GM12878 (cell line): ENCODE measurements around the gene HSD17B2. TPM values are rescaled to one million over a fixed set of nuclear protein-coding genes. Genes with fewer than 3 reads are reported as not detected.

ENCODE experiments used
- ATAC-seq: fragments of 200-7000 bp; cut with Tn5 transposase; 3 replicates; pipeline ENCODE4 v1.9.1; 2020; ENCODE audit warnings: mild to moderate bottlenecking, moderate library complexity
- BruUV-seq: library from RNA; stranded (reverse); fragments of 400-500 nt; replicated peaks from 2 replicates; lab custom pipeline; 2021; lab: Mats Ljungman, UMichigan
- CTCF ChIA-PET: fragments of 300-600 bp; sonication (Branson Sonifier 250); formaldehyde crosslinking; extraction: SDS; loops from one replicate; lab custom pipeline; 2021; ENCODE audit warnings: inconsistent platforms; lab: Yijun Ruan, JAX
- POLR2A ChIA-PET: fragments of 350-600 bp; formaldehyde crosslinking; extraction: SDS; loops from one replicate; lab custom pipeline; 2021; ENCODE audit warnings: inconsistent platforms; lab: Charles Lee
- RAD21 ChIA-PET: fragments of 300-600 bp; sonication (Branson Sonifier 250); formaldehyde crosslinking; loops from one replicate; lab custom pipeline; 2023; ENCODE audit warnings: antibody characterized with exemption; ENCODE audit not compliant: unreplicated experiment; lab: Charles Lee
- SMC1A ChIA-PET: fragments of 300-600 bp; sonication (Branson Sonifier 250); formaldehyde crosslinking; loops from one replicate; lab custom pipeline; 2023; ENCODE audit not compliant: unreplicated experiment, uncharacterized antibody; lab: Charles Lee
- DNase-seq: peaks from one replicate; pipeline ENCODE4 v3.0.0-alpha.2; 2011; ENCODE audit warnings: low read depth, low spot score
- FAIRE-seq: peaks from 3 replicates; lab custom pipeline; 2011; peaks lifted over from hg19 to GRCh38; lab: Jason Lieb, UNC
- H2AFZ ChIP-seq: 2 replicates; pipeline ENCODE4 v1.6.0; 2011; ENCODE audit warnings: low read depth, low read length, control low read depth; ENCODE audit not compliant: control insufficient read depth
- H3K27ac ChIP-seq: 2 replicates; pipeline ENCODE4 v1.5.1; 2011; ENCODE audit warnings: control low read depth; ENCODE audit not compliant: control insufficient read depth, insufficient read depth
- H3K27me3 ChIP-seq, 2 experiments: replicated peaks in 1 of 2; 2 replicates each; pipeline versions ENCODE4 v1.6.0 to v1.6.1; 2011; ENCODE audit warnings: low read length in 1 of 2; ENCODE audit not compliant: control insufficient read depth in 2 of 2, insufficient read depth in 2 of 2
- H3K36me3 ChIP-seq, 2 experiments: 2 replicates each; pipeline ENCODE4 v1.5.1; 2011; ENCODE audit warnings: low read length in 1 of 2; ENCODE audit not compliant: control insufficient read depth in 2 of 2, insufficient read depth in 2 of 2
- H3K4me1 ChIP-seq: 2 replicates; pipeline ENCODE4 v1.6.1; 2011; ENCODE audit warnings: mild to moderate bottlenecking, low read length, moderate library complexity, mixed read lengths; ENCODE audit not compliant: control insufficient read depth, insufficient read depth
- H3K4me2 ChIP-seq: 2 replicates; pipeline ENCODE4 v1.6.0; 2011; ENCODE audit warnings: control low read depth; ENCODE audit not compliant: control insufficient read depth, insufficient read depth
- H3K4me3 ChIP-seq: fragments of 200-600 bp; sonication (generic); 2 replicates; pipeline ENCODE4 v1.5.1; 2016
- H3K79me2 ChIP-seq: 2 replicates; pipeline ENCODE4 v1.6.0; 2011; ENCODE audit warnings: low read length; ENCODE audit not compliant: control insufficient read depth, insufficient read depth
- H3K9ac ChIP-seq: 2 replicates; pipeline ENCODE4 v1.8.0; 2011; ENCODE audit warnings: low read length, control low read depth, mixed read lengths; ENCODE audit not compliant: control insufficient read depth, insufficient read depth
- H3K9me3 ChIP-seq: replicated peaks from 3 replicates; pipeline ENCODE4 v1.5.1; 2011; ENCODE audit warnings: mild to moderate bottlenecking, low read length; ENCODE audit not compliant: control insufficient read depth, insufficient read depth
- H4K20me1 ChIP-seq: 2 replicates; pipeline ENCODE4 v1.6.0; 2011; ENCODE audit not compliant: control insufficient read depth, insufficient read depth
- CHD2 ChIP-seq: IDR thresholded peaks from 2 replicates; pipeline ENCODE4 v1.6.1; 2011; ENCODE audit warnings: low read depth, low read length, improper control_type of control experiment, borderline replicate concordance
- DPF2 ChIP-seq: fragments of 450-650 bp; IDR thresholded peaks from 2 replicates; pipeline ENCODE4 v1.6.1; 2017; ENCODE audit warnings: mild to moderate bottlenecking
- GATAD2B ChIP-seq: fragments of 450-650 bp; conservative IDR thresholded peaks from 2 replicates; pipeline ENCODE4 v1.6.1; 2017; ENCODE audit warnings: low read depth, mild to moderate bottlenecking, moderate library complexity
- HDAC6 ChIP-seq: fragments of 200-600 bp; sonication (generic); IDR thresholded peaks from one replicate; pipeline ENCODE4 v1.8.0; 2017; ENCODE audit warnings: antibody characterized with exemption; ENCODE audit not compliant: unreplicated experiment
- MXI1 ChIP-seq: fragments of 150-350 bp; IDR thresholded peaks from 2 replicates; pipeline ENCODE4 v1.6.1; 2011; ENCODE audit warnings: low read depth, mild to moderate bottlenecking, inconsistent platforms, low read length, improper control_type of control experiment
- SREBF1 ChIP-seq: IDR thresholded peaks from 2 replicates; pipeline ENCODE4 v1.6.1; 2012; ENCODE audit warnings: mild to moderate bottlenecking, low read length
- ZZZ3 ChIP-seq: IDR thresholded peaks from 2 replicates; pipeline ENCODE4 v1.6.1; 2011; ENCODE audit warnings: low read depth; ENCODE audit not compliant: control insufficient read depth, insufficient read length
- WGBS: methylation state at CpG from one replicate; pipeline ENCODE4 v1.1.6; 2016; ENCODE audit warnings: low lambda C conversion rate; ENCODE audit not compliant: insufficient replicate concordance, insufficient coverage; ENCODE audit errors: missing lambda C conversion rate; 5-methylcytosine and 5-hydroxymethylcytosine counted together
- in situ Hi-C: fragments of 300-500 bp; cut with MboI; formaldehyde crosslinking; loops from 9 replicates; pipeline ENCODE4 v1.14.3; 2018; ENCODE audit warnings: mixed read lengths
- intact Hi-C: fragments of 100-400 bp; cut with micrococcal nuclease; formaldehyde crosslinking; loops from one replicate; pipeline ENCODE4 v1.14.2; 2022; ENCODE audit not compliant: unreplicated experiment
- polyA plus RNA-seq, 11 experiments: library from polyadenylated mRNA; depleted of rRNA in 4 of 11; unstranded in 6 of 11; stranded (reverse) in 5 of 11; fragments of >200 nt; fragmentation: Nextera tagmentation in 4 of 11; fragmentation: Illumina TruSeq in 1 of 11; extraction: Ambion mirVana in 4 of 11; extraction: Trizol in 1 of 11; gene quantifications; 1 replicate in 1 of 11; 2 replicates in 10 of 11; pipeline versions ENCODE4 v1.2.1 to v1.2.3, GENCODE V29; 2011 to 2016; ENCODE audit warnings: inconsistent platforms in 2 of 11, missing spikeins in 2 of 11, low read depth in 1 of 11
- total RNA-seq, 4 experiments: library from RNA; depleted of rRNA in 3 of 4; stranded (reverse); fragments of >200 nt in 3 of 4; fragmentation: Illumina TruSeq in 1 of 4; extraction: Trizol in 1 of 4; gene quantifications; 2 replicates each; pipeline versions ENCODE4 v1.2.1 to v1.2.3, GENCODE V29; 2013 to 2021
- TF ChIP-seq, protein P1 (sequence below): fragments of 450-650 bp; IDR thresholded peaks from 2 replicates; pipeline ENCODE4 v1.6.1; 2016; ENCODE audit warnings: mild to moderate bottlenecking
- TF ChIP-seq, protein P2 (sequence below): fragments of 450-650 bp; IDR thresholded peaks from 2 replicates; pipeline ENCODE4 v1.6.1; 2017; ENCODE audit warnings: low read depth, mild to moderate bottlenecking, moderate library complexity
- TF ChIP-seq, protein P3 (sequence below): fragments of 450-650 bp; IDR thresholded peaks from 2 replicates; pipeline ENCODE4 v1.6.1; 2017; ENCODE audit warnings: mild to moderate bottlenecking, moderate library complexity
- TF ChIP-seq, protein P4 (sequence below): fragments of 450-650 bp; IDR thresholded peaks from 2 replicates; pipeline ENCODE4 v1.6.1; 2016; ENCODE audit warnings: mild to moderate bottlenecking, moderate library complexity, borderline replicate concordance

HSD17B2 gene
- total and polyA plus RNA-seq, 10 of the 15 experiments (the other 5 are each of a cell fraction or from before 2014, with no cell fraction given) = not detected

DNA sequence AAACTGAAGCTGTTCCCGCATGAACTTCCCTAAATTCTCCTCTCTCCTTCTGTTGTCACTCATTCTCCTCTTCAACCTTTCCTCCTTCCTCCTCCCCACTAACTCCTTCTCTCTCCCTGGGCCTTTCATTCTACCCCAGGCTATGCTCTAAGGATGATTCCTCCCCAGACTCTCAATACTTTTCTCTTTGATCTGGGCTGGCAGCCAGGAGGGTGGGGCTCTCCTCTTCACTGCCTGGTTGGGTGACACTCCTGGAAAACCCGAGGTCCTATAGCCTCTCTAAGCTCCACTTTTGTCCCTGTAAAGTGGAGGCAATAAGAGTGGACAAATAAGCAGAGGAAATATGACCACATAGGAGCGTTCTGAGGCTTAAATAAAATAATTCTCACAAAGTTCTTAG, 46.2 kb downstream of the HSD17B2 start:
- Histone ChIP-seq H4K20me1 (no peaks in the 10 kb centered on the region), H3K4me1 (no peaks in the 10 kb centered on the region), H3K36me3 (no peaks in the 10 kb centered on the region), H2AFZ (no peak overlapping the region), H3K27me3 (no peaks in the 10 kb centered on the region; a peak in 2 of 4 replicates), H3K27ac (no peak overlapping the region), H3K4me3 (no peak overlapping the region), H3K9me3 (no peaks in the 10 kb centered on the region), H3K9ac (no peak overlapping the region), H3K79me2 (no peaks in the 10 kb centered on the region), H3K4me2 (no peak overlapping the region)
- ChIA-PET SMC1A (interaction anchor here (1.3 kb wide), 1 partner anchor 26 kb away, joined by 3 read pairs; no protein-coding TSS in a partner anchor), RAD21 (no interaction called here), CTCF (no interaction called here), POLR2A (no interaction called here)
- no TSS peak for BruUV-seq
- no peak for DNase-seq
- intact Hi-C loops = no loop called here
- in situ Hi-C loops = no loop called here
- no peak for ATAC-seq
- WGBS = 0% methylated on average over 3 of the region's 3 CpGs
- no peak for FAIRE-seq
- TF ChIP-seq, protein P1, sequence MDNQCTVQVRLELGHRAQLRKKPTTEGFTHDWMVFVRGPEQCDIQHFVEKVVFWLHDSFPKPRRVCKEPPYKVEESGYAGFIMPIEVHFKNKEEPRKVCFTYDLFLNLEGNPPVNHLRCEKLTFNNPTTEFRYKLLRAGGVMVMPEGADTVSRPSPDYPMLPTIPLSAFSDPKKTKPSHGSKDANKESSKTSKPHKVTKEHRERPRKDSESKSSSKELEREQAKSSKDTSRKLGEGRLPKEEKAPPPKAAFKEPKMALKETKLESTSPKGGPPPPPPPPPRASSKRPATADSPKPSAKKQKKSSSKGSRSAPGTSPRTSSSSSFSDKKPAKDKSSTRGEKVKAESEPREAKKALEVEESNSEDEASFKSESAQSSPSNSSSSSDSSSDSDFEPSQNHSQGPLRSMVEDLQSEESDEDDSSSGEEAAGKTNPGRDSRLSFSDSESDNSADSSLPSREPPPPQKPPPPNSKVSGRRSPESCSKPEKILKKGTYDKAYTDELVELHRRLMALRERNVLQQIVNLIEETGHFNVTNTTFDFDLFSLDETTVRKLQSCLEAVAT = no peak
- no peak for TF ChIP-seq CHD2
- no peak for TF ChIP-seq MXI1
- TF ChIP-seq, protein P2, sequence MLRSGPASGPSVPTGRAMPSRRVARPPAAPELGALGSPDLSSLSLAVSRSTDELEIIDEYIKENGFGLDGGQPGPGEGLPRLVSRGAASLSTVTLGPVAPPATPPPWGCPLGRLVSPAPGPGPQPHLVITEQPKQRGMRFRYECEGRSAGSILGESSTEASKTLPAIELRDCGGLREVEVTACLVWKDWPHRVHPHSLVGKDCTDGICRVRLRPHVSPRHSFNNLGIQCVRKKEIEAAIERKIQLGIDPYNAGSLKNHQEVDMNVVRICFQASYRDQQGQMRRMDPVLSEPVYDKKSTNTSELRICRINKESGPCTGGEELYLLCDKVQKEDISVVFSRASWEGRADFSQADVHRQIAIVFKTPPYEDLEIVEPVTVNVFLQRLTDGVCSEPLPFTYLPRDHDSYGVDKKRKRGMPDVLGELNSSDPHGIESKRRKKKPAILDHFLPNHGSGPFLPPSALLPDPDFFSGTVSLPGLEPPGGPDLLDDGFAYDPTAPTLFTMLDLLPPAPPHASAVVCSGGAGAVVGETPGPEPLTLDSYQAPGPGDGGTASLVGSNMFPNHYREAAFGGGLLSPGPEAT = no peak
- TF ChIP-seq, protein P3, sequence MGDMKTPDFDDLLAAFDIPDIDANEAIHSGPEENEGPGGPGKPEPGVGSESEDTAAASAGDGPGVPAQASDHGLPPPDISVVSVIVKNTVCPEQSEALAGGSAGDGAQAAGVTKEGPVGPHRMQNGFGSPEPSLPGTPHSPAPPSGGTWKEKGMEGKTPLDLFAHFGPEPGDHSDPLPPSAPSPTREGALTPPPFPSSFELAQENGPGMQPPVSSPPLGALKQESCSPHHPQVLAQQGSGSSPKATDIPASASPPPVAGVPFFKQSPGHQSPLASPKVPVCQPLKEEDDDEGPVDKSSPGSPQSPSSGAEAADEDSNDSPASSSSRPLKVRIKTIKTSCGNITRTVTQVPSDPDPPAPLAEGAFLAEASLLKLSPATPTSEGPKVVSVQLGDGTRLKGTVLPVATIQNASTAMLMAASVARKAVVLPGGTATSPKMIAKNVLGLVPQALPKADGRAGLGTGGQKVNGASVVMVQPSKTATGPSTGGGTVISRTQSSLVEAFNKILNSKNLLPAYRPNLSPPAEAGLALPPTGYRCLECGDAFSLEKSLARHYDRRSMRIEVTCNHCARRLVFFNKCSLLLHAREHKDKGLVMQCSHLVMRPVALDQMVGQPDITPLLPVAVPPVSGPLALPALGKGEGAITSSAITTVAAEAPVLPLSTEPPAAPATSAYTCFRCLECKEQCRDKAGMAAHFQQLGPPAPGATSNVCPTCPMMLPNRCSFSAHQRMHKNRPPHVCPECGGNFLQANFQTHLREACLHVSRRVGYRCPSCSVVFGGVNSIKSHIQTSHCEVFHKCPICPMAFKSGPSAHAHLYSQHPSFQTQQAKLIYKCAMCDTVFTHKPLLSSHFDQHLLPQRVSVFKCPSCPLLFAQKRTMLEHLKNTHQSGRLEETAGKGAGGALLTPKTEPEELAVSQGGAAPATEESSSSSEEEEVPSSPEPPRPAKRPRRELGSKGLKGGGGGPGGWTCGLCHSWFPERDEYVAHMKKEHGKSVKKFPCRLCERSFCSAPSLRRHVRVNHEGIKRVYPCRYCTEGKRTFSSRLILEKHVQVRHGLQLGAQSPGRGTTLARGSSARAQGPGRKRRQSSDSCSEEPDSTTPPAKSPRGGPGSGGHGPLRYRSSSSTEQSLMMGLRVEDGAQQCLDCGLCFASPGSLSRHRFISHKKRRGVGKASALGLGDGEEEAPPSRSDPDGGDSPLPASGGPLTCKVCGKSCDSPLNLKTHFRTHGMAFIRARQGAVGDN = no peak
- TF ChIP-seq HDAC6 = no peak
- no peak for TF ChIP-seq GATAD2B
- TF ChIP-seq, protein P4, sequence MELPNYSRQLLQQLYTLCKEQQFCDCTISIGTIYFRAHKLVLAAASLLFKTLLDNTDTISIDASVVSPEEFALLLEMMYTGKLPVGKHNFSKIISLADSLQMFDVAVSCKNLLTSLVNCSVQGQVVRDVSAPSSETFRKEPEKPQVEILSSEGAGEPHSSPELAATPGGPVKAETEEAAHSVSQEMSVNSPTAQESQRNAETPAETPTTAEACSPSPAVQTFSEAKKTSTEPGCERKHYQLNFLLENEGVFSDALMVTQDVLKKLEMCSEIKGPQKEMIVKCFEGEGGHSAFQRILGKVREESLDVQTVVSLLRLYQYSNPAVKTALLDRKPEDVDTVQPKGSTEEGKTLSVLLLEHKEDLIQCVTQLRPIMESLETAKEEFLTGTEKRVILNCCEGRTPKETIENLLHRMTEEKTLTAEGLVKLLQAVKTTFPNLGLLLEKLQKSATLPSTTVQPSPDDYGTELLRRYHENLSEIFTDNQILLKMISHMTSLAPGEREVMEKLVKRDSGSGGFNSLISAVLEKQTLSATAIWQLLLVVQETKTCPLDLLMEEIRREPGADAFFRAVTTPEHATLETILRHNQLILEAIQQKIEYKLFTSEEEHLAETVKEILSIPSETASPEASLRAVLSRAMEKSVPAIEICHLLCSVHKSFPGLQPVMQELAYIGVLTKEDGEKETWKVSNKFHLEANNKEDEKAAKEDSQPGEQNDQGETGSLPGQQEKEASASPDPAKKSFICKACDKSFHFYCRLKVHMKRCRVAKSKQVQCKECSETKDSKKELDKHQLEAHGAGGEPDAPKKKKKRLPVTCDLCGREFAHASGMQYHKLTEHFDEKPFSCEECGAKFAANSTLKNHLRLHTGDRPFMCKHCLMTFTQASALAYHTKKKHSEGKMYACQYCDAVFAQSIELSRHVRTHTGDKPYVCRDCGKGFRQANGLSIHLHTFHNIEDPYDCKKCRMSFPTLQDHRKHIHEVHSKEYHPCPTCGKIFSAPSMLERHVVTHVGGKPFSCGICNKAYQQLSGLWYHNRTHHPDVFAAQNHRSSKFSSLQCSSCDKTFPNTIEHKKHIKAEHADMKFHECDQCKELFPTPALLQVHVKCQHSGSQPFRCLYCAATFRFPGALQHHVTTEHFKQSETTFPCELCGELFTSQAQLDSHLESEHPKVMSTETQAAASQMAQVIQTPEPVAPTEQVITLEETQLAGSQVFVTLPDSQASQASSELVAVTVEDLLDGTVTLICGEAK = no peak
- no peak for TF ChIP-seq SREBF1
- no peak for TF ChIP-seq ZZZ3
- TF ChIP-seq DPF2 = no peak
